ENCODE data around the gene LST1.

Gene LST1

DNA sequence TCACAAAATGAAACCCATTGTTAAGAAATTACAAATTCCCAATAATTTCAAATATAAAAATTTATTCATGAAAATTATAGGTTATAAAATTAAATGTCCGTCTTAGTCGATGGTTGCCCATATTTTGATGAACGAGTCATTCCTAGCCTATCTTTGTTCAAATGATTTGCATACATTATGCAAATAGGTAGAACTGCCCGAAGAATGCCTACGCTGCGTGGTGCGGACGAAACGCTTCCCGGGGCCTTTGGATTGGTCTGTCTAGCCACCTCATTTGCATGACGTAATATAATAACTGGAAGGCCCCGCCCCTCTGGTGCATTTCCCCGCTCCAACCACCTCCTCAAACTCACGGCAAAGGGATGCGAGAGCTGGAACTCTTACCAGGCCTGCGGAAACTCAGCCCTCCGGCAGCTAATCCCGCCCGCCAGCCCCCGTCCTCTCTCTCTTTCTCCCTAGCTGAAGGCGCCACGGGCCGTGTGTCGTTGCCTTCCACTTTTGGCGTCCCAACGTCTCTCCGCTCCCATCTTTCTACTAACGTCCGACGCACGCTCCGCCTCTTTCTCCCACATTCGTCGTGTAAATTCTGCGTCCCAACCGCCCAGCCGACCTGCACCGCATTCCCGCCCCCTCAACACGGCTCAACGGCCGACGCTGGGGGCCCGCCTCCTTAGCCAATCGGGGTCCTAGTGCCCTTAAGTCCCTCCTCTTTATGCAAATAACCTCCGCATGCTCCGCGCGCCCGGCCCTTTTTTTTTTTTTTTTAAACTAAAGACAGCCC, 33.9 kb downstream of the LST1 start:
- Histone ChIP-seq H3K4me1 (peaks cover 14% of the 10 kb centered on the region), H2AFZ (peak overlapping the region; percentile 79), H3K36me3 (ENCODE audit: control insufficient read depth, insufficient read depth, low read length) (no peaks in the 10 kb centered on the region), H3K9me3 (ENCODE audit: control insufficient read depth, low read length) (no peaks in the 10 kb centered on the region), H3K9ac (no peak overlapping the region), H3K27ac (peak overlapping the region; percentile 94), H3K79me2 (peaks cover 12% of the 10 kb centered on the region), H3K27me3 (ENCODE audit: control insufficient read depth, insufficient read depth, low read length) (no peaks in the 10 kb centered on the region), H3K4me3 (ENCODE audit: low read depth, low read length) (peak overlapping the region; percentile 88), H3K4me2 (ENCODE audit: low read length) (peak overlapping the region; percentile 88)
- TF ChIP-seq, protein P1, sequence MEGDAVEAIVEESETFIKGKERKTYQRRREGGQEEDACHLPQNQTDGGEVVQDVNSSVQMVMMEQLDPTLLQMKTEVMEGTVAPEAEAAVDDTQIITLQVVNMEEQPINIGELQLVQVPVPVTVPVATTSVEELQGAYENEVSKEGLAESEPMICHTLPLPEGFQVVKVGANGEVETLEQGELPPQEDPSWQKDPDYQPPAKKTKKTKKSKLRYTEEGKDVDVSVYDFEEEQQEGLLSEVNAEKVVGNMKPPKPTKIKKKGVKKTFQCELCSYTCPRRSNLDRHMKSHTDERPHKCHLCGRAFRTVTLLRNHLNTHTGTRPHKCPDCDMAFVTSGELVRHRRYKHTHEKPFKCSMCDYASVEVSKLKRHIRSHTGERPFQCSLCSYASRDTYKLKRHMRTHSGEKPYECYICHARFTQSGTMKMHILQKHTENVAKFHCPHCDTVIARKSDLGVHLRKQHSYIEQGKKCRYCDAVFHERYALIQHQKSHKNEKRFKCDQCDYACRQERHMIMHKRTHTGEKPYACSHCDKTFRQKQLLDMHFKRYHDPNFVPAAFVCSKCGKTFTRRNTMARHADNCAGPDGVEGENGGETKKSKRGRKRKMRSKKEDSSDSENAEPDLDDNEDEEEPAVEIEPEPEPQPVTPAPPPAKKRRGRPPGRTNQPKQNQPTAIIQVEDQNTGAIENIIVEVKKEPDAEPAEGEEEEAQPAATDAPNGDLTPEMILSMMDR (IDR thresholded peaks at IDR 0.05): no peak

DNA sequence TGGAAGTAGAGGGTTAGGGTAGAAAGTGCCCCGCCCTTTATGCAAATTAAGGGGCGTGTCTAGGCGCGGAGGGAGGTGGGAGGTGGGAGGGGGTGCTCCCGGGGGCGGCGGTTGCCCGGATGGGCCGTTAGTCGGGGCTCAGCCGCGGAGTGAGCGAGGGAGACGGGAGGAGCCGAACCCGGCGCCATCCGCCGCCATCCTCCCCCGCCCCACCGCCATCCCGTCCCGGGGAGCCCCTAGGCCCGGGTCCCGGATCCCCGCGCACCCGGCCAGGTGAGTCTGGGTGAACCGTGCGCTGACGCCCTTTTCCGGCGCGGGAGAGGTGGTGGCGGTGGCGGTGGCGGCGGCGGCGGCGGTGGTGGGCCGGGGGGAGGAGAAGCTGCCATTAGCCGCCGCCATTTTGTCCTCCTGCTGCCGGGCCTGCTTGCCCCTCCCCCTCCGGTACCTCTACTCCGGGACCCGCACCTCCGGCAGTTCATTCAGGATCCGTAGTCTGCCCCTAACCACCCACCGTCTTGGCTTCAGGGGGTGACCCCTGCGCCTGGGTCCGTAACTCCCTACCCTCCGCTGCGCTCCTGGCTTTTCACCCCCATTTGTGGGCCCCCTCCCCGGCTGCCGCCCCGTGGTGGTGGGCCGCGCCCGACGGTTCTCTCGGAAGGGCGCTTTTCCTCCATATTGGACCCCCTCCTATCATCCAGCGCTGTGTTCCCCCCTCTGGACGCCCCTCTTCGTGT, 34.7 kb downstream of the LST1 start, which contains the start of gene PRRC2A:
PRRC2A (plus strand) TSS at position 130 of the 734 bp plus-strand sequence. CDS start 2,075 bp downstream, outside the sequence.
- Histone ChIP-seq H3K4me3 (ENCODE audit: low read depth, low read length) (peak within 1 kb of the TSS; percentile 88), H3K36me3 (ENCODE audit: control insufficient read depth, insufficient read depth, low read length) (no peaks in the 10 kb centered on the region)
- TF ChIP-seq, protein P1 (IDR thresholded peaks at IDR 0.05): no peak

DNA sequence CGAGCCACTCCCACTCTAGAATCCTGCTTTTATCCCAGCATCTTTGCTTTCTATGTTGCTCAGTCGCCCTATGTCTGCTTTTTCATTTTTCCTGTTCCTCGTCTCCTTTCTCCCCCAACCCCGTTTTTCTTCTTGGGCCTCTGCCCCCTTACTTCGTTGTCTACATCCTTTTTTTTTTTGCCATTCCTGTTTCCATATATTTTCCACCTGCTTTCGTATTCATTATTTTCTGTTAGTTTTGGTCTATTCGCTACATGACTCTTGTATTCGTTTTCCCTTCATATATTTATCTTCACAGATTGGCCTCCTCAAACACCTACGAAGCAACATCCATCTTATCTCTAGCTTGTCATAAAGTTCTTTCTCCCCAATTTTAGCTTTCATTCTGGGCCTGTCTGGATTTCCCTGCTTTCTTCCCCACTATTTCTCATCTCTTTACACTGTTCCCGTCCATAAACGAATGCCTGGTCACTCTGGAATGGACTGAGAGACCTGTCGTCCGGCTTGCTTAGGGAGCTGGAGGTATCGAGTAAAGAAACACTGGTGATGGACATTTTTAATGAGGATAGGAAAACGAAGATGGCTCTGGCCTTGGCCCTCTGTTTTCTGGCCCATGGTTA, 35.4 kb downstream of the LST1 start:
- Histone ChIP-seq H3K4me1 (peaks cover 12% of the 10 kb centered on the region), H3K4me2 (ENCODE audit: low read length) (peak overlapping the region; percentile 88), H3K27me3 (ENCODE audit: control insufficient read depth, insufficient read depth, low read length) (no peaks in the 10 kb centered on the region), H2AFZ (peak overlapping the region; percentile 79), H3K4me3 (ENCODE audit: low read depth, low read length) (peak overlapping the region; percentile 88), H3K36me3 (ENCODE audit: control insufficient read depth, insufficient read depth, low read length) (no peaks in the 10 kb centered on the region), H3K9me3 (ENCODE audit: control insufficient read depth, low read length) (no peaks in the 10 kb centered on the region), H3K27ac (peak overlapping the region; percentile 94), H3K79me2 (peaks cover 15% of the 10 kb centered on the region), H3K9ac (peak overlapping the region; percentile 79)
- TF ChIP-seq, protein P1 (IDR thresholded peaks at IDR 0.05): no peak

More for the DNA sequence above, 34.7 kb downstream of the LST1 start, which contains the start of gene PRRC2A:
- no peaks in the 10 kb centered on the region for H3K27me3 ChIP-seq (ENCODE audit: control insufficient read depth, insufficient read depth, low read length)
- peak within 1 kb of the TSS; percentile 88 for H3K4me2 ChIP-seq (ENCODE audit: low read length)
- peaks cover 12% of the 10 kb centered on the region for H3K4me1 ChIP-seq
- peak within 1 kb of the TSS; percentile 79 for H3K9ac ChIP-seq
- H3K79me2 ChIP-seq: peaks cover 15% of the 10 kb centered on the region
- no peaks in the 10 kb centered on the region for H3K9me3 ChIP-seq (ENCODE audit: control insufficient read depth, low read length)
- peak within 1 kb of the TSS; percentile 79 for H2AFZ ChIP-seq
- H3K27ac ChIP-seq: peak within 1 kb of the TSS; percentile 94

DNA sequence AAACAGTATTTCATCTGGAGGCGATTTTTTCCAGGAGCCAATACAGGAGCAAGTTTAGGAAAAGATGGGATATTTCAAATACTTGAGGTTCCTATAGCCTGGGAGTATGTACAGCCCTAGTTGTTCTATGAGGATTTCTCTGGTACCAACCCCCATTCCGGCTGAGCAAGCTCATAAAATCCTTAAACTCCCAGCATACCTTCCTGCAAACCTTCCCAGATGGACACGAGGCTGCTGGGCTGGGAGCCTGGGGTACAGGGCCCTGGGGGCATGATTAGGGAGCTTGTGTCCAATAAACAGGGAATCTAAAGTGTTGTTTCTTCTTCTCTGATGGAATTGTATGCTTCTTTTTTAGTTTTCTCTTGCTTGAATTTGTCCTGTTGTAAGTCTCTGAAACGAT, 35.9 kb downstream of the LST1 start:
- TF ChIP-seq, protein P1 (IDR thresholded peaks at IDR 0.05): no peak
- H3K9me3 ChIP-seq (ENCODE audit: control insufficient read depth, low read length): no peaks in the 10 kb centered on the region
- H2AFZ ChIP-seq: no peak overlapping the region
- H3K4me1 ChIP-seq: peaks cover 12% of the 10 kb centered on the region
- no peaks in the 10 kb centered on the region for H3K27me3 ChIP-seq (ENCODE audit: control insufficient read depth, insufficient read depth, low read length)
- peak overlapping the region; percentile 88 for H3K4me3 ChIP-seq (ENCODE audit: low read depth, low read length)
- H3K79me2 ChIP-seq: peaks cover 17% of the 10 kb centered on the region
- peak overlapping the region; percentile 88 for H3K4me2 ChIP-seq (ENCODE audit: low read length)
- no peaks in the 10 kb centered on the region for H3K36me3 ChIP-seq (ENCODE audit: control insufficient read depth, insufficient read depth, low read length)
- H3K9ac ChIP-seq: no peak overlapping the region
- H3K27ac ChIP-seq: peak overlapping the region; percentile 94
